CD4-positive, alpha-beta T cell treated with Interferon gamma for 1 hour (primary cell): Measurements from ENCODE around the gene POTEH.
"Not testable (repeated sequence)": the region's sequence is repeated elsewhere in the genome, so short reads cannot be mapped to it uniquely, and the experiment has no call there.

Source experiments
- DNase-seq: peaks from one replicate; pipeline ENCODE4 v3.0.0-alpha.2; 2020

Gene POTEH

DNA sequence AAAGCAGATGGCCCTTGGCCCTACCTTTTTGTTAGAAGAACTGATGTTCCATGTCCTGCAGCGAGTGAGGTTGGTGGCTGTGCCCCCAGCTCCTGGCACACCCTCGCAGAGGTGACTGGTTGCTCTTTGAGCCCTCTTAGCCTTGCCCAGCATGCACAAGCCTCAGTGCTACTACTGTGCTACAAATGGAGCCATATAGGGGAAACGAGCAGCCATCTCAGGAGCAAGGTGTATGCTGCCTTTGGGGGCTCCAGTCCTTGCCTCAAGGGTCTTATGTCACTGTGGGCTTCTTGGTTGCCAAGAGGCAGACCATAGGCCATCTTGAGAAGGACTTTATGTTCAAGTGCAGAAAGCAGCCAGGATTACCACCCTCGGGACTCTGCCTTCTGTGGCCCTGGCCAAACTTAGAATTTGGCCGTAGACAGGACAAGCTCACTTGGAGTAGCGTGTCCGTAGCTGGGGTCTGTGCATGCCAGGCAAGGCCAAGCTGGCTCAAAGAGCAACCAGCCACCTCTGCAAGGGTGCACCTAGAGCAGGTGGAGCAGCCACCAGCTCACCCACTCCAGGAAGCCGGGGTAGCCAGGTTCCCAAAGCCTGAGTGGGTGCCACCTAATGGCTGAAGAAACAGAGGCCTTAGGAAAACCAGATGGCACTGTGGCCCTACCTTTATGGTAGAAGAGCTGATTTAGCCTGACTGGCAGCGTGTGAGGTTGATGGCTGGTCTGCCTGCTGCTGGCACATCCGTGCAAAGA lies 48.5 kb downstream of the POTEH start:
- not testable (repeated sequence) for DNase-seq

DNA sequence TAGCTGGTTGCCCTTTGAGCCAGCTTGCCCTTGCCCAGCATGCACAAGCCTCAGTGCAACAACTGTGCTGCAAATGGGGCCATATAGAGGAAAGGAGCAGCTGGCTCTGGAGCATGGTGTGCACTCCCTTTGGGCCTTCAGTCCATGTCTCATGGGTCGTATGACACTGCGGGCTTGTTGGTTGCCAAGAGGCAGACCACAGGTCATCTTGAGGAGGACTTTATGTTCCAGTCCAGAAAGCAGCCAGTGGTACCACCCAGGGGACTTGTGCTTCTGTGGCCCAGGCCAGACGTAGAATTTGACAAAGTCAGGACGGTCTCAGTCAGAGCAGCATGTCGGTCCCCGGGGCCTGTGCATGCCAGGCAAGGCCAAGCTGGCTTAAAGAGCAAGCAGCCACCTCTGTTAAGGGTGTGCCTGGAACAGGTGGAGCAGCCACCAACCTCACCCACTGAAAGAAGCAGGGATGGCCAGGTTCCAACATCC lies 49.1 kb downstream of the POTEH start:
- not testable (repeated sequence) for DNase-seq

DNA sequence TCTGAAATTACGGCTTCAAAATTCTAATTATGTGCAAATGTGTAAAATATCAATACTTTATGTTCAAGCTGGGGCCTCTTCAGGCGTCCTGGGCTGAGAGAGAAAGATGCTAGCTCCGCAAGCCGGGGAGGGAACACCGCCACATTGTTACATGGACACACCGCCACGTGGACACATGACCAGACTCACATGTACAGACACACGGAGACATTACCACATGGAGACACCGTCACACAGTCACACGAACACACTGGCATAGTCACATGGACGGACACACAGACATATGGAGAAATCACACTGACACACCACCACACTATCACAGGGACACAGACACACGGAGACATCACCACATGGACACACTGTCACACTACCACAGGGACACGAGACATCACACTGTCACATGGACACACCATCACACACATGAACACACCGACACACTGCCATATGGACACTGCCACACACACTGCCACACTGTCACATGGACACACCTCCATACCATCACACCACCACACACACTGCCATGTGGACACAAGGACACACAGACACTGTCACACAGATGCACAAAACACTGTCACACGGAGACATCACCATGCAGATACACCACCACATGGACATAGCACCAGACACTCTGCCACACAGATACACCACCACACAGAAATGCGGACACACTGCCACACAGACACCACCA lies 58.0 kb downstream of the POTEH start:
- DNase-seq = not testable (repeated sequence)

DNA sequence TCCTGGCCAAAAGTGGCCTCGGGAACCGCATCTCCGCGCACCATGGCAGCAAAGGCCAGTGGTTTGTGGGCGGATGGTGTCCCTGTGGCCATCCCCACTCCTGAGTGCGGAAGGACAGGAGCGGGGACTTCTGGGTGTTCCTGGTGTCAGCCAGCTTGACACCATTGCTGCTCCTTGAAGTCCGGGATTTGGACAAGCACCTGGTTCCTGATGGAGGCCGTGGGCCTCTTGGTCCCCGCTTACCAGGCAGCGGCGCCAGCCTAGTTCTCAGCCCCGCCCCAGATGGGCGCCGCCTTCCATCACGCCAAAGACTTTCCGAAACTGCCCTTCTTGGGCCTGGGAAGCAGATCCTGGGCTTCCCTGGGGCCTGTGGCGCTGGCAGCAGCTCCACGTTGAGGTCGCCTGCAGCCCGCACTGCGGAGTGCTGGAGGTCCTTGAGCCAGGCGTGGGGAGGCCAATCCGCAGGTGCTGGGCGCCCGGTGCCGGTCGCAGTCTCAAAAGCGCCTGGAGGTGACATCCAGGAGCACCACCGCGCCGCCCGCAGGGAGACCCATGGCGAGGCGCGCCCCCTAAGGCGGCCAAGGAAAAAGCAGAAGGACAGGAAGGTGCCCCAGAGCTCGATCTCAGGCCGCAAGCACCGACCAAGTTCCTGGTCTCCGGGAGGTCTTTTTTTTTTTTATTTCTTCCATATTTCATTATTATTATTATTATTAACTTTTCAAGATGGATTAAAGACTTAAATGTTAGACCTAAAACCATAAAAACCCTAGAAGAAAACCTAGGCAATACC lies 59.5 kb downstream of the POTEH start:
- not testable (repeated sequence) for DNase-seq

DNA sequence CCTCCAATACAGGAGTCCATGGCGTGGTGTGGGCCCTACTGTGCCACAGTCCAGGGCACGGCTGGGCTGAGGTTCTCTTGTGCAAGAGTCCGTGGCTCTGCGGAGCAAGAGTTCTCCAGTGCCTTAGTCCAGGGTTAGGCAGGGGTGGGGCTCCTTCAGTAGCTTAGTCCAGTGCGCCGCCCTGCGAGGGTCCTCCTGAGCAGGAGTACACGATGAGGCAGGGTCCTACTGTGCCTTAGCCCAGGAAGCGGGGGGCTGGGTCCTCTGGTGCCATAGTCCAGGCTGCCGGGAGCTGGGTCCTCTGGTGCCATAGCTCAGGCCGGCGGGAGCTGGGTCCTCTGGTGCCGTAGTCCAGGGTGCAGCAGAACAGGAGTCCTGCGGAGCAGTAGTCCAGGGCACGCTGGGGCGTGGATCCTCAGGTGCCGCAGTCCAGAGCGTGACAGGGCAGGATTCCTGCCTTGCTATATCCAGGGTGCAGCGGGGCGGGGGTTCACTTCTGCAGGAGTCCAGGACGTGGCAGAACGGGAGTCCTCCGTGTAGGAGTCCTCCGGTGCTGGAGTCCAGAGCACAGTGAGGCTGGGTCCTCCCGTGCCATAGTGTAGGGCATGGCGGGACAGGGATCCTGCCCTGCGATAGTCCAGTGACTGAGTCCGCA lies 69.7 kb downstream of the POTEH start:
- not testable (repeated sequence) for DNase-seq

DNA sequence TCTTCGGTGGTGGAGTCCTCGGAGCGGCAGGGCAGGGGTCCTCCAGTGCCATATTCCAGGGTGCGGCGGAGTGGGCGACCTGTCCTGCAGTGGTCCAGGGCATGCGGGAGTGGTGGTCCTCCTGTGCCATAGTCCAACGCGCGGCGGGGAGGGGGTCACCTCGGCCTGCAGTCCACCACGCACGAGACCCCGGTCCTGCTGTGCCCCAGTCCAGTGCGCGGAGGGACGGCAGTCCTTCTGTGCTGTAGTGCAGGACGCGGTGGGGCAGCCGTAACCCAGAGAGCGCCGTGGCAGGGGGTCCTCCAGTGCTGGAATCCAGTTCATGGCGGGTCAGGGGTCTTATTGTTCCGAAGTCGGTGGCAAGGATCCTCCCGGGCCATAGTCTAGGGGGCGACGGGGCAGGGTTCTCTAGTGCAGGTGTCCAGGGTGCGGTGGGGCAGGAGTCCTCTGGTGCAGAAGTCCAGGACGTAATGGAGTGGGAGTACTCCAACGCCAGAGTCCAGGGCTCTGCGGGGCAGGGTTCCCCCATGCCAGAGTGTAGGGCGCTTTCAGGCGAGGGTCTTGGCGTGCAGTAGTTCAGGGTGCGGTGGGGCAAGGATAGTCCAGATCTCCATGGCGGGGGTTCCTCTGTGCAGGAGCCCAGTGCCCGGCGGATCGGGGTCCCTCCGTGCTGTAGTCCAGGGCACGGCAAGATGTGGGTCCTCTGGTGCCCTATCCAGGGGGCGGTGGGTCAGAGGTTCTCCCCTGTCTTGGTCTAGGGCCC lies 70.7 kb downstream of the POTEH start:
- DNase-seq = not testable (repeated sequence)

DNA sequence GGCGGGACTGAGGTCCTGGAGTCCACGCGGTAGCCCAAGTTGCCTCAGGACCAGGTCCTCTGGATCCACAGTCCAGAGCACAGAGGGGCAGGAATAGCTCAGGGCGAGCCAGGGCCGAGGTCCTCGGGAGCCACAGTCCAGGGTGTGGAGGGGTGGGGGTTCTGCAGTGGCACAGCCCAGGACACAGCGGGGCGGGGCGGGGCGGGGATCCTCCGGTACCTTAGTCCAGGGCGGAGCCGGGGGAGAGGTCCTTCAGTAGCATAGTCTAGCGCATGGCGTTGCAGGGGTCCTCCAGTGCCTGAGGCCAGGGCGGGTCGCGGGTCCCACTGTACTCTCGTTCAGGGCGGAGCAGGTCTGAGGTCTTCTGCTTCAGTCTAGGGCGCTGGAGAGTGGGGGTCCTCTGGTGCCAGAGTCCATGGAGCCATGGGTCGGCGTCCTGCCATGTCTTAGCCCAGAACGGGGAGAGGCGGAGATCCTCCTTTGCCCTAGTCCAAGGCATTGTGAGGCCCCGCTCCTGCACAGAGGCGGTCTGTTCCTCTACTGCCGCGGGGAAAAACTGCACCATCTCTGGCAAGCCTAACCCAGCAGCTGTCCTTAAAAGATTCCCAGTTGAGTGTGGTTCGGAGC lies 71.4 kb downstream of the POTEH start:
- not testable (repeated sequence) for DNase-seq

DNA sequence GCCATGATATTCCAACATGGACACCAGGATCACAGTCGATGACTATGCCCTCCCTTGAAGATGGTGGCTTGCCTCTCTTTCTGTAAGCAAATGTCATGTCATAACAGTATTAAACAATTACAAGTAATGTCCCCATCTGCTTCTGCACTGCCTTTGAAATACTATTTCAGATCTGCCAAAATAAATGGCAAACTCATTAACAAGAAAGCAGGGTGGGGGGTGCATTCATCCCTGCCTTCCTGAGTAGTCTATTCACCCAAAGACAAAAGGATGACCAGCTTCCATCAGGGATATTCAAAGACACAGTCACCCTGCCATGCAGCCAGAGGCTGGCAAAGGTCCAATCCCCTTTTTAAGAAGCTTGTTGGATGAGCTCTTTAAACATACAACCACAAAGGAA lies 73.7 kb downstream of the POTEH start:
- not testable (repeated sequence) for DNase-seq
